Measurements from ENCODE around the gene PACS2.
"Not testable (repeated sequence)": the region's sequence is repeated elsewhere in the genome, so short reads cannot be mapped to it uniquely, and the experiment has no call there.

Gene PACS2

DNA sequence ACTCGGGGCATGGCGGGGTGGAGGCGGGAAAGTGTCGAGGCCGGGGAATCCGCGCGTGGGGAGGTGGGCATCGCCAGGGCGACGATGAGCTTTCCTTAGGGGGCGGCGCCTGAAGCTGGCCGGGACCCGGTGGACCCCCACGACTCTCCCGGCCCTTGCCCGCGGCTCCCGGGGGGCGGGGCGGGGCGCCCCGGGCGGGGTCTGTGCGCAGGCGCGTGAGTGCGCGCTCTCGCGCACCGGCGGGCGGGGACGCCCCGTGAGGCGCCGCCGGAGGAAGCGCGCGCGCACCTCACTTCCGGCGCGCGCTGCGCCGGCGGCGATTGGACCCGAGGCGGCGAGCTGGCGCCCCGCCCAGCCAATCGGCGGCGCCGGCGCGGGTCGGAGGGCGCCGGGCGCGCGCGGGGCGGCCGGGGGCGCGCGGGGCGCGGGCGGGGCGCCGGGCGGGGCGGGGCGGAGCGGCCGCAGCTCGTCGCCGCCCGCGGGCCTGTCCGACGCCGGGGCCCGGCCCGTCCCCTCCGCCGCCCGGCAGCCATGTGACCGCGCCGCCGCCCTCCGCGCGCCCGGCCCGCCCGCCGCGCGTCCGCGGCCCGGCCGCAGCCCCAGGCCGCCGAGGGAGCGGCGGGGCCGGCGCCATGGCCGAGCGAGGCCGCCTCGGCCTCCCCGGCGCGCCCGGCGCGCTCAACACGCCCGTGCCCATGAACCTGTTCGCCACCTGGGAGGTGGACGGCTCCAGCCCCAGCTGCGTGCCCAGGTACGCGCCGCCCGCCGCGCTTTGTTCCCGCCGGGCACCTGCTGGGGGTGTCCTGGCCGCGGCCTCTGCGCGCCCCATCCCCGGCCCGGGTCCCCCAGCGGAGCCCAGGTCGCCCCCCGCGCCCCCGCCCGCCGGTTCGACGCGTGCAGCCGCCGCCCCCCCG lies at the start of gene PACS2:
TSS of gene PACS2 (plus strand) at position 462 of the 914 bp plus-strand sequence. CDS start at position 633, 171 bp downstream.
- DNase-seq = peak; percentile 68

DNA sequence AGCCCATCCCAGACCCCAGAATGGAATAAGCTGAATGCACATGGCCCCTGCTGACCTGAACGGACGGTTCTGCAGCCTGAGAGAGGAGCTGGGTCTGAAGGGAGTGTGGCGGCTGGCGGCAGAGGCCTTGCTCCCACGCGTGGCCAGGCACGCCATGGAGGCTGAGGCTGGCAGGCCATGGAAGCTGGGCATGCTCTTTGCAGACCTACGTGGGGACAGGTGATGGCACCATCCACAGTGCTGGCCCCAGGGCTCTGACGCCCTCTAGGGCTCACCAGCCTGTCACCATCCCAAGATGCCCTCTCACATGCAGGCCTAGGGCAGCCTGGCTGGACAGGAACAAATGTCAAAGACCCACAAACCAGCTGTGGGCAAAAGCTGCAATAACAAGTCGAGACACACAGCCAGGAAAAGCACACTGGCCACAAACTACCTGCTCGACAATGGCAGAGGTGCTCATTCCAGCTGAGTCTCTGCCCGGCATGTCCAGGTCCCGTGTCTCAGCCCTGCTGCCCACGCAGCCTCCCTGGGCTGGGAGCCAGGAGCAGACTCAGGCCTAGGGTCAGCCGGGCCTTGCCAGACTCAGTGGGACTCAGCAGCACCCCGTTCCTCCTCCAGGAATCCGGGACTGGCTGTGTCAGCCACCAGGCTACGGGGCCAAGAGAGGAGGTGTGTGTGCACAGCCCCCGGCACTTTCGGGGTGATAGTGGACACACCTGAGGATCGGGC lies 46.6 kb upstream of the PACS2 start:
- DNase-seq = no peak

GRCh38 chr14:105268736-105269354 lies 45.7 kb upstream of the PACS2 start:
- no peak for DNase-seq

GRCh38 chr14:105269405-105269804 lies 45.1 kb upstream of the PACS2 start:
- DNase-seq = no peak

DNA sequence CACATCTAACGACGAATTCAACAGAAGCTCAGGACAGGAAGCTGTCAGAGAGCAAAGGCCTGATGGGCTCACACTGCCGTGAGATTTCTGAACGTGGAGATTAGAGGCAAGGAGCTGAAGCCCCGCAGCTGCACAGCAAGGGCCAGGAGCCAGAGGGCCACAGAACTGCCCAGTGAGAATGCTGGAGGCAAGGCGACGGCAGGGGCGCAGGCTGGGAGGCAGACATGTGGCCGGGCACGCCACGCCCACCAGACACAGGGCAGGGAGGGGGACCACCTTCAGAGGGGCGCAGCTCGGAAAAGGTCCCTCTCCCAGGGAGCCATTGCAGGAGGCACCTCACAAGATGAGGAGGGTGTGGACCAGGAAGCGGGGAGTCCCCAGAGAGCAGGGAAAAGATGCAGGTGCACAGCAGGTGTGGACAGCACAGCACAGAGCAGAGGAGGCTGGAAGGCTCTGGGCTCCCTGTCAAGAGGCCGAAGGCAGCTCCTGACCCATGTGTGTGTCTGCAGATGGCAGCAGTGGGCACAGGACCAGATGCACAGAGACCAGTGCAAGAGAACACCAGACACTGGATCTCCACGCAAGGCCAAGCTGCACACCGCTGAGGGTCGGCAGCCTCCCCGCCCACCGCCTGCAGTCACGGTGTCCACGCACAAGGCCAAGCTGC lies 43.2 kb upstream of the PACS2 start:
- no peak for DNase-seq

DNA sequence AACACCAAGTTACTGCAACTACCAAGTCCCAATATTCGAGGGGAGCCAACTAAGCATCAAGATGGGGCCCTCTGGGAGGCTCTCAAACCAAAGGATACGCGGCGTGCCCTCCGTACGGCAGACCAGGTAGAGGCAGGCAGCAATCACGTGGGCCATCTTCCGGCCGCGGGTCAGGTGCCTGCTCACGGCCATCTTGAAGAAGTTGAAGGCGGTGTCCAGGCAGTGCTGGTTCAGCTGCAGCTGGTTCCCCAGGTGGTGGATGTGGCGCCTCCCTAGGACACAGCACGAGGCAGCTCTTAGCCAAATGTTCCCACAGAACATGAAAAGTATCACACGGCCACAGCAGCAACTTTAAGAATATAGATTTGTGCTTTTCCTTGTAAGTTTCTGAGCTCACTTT lies 41.9 kb upstream of the PACS2 start:
- no peak for DNase-seq

- no peak for DNase-seq
Observed at GRCh38 chr14:105273062-105273461, 41.5 kb upstream of the PACS2 start.

GRCh38 chr14:105274637-105275036 lies 39.9 kb upstream of the PACS2 start:
- DNase-seq = no peak

- DNase-seq = no peak
Observed at GRCh38 chr14:105275267-105275946, 39.1 kb upstream of the PACS2 start.

DNA sequence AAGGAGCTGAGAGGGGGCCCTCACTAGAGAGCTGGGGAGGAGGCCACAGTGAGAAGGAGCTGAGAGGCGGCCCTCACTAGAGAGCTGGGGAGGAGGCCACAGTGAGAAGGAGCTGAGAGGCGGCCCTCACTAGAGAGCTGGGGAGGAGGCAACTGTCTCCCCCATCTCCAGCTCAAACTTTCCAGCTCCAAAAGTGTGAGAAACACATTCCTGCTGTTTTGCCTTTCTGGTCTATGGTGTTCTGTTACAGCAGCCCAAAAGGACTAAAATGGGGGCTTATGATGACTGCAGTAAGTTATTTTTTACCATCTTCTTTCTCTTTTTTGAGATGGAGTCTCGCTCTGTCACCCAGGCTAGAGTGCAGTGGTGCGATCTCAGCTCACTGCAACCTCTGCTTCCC lies 37.1 kb upstream of the PACS2 start:
- not testable (repeated sequence) for DNase-seq

DNA sequence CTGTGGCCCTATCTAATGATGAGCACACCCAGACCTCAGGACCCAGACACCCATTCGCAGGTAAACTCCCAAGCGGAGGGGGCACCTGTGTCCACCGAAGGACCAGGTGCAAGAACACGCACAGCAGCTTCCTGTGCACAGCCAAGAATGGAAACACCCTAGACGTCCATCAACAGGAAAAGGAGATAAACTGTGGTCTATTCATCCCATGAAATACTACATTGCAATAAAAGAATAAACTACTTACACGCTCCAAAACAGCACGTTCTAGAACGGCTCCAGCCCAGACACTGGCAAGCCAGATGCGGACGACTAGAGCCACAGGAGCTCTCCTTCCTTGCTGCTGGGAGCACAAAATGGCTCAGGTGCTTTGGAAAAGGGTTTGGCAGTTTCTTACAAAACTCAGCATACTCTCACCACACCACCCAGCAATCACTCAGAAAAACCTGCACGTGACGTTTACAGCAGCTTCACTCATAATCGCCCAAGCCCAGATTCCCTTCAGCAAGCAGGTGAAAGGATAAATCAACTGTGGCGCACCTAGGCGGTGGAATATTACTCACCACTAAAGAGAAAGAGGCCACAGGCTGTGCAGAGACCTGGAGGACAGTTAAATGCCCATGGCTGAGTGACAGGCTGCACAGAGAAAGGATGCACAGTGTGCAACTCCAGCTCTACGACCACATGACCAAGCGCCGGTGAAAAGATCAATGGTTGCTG lies 34.7 kb upstream of the PACS2 start:
- DNase-seq = no peak

DNA sequence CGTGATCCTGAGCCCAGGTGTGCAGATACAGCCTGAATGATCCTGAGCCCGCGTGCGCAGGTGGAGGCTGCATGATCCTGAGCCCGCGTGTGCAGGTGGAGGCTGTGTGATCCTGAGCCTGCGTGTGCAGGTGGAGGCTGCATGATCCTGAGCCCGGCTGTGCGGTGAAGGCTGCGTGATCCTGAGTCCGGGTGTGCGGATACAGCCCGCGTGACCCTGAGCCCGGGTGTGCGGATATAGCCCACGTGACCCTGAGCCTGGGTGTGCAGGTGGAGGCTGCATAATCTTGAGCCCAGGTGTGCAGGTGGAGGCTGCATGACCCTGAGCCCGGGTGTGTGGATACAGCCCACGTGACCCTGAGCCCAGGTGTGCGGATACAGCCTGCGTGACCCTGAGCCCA lies 34.0 kb upstream of the PACS2 start:
- DNase-seq = no peak

DNA sequence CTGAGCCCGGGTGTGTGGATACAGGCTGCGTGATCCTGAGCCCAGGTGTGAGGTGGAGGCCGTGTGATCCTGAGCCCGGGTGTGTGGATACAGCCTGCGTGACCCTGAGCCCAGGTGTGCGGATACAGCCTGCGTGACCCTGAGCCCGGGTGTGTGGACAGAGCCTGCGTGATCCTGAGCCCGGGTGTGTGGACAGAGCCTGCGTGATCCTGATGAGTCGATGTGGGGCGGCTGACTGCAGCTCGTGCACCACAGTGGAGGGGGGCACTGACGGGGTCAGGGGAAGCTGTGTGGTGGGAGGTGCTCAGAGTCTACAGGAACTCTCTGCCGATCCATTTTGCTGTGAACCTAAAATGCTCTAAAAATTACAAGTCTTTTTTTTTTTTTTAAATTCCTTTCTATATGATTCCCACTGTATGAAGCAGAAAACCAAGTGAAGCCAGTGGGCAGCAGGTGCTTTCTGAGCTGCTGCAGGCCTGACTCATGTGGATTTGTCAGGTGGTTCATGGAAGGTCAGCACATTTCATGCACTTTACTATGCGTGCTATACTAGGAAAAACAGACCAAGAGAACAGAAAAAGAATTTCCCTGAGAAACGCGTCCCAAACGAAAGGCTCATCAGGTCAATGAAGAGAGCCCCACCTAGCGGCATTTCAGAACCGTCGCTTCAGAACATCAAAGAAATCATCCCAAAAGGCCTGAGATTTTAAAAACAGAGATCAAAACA lies 33.0 kb upstream of the PACS2 start:
- DNase-seq = no peak

DNA sequence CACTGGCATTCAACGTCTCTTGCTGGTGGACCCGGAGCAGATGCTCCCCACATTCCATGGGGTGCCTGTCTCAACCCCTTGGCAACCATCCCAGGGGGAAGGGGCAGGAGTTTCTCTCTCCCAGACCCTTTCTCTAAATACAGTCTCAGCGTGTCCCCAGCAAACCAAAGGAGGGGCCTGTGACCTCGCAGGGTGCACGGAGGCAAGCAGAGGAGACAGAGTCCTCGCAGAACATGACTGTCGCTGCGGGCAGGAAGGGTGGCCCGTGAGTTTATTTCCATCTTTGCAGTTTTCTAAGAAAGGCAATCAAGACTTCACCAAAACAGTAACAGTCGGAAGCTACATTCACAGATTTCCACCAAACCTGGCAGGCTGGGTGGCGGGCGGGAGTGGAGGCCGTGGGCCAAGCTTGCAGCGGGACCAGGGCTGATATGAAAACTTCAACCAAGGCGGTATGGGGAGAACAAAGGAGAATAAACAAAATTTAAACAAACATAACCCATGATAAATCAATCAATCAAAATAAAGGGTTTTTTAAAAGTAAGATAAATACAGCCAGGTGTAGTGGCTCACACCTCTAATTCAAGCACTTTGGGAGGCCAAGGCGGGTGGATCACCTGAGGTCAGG lies 32.3 kb upstream of the PACS2 start:
- DNase-seq = no peak

DNA sequence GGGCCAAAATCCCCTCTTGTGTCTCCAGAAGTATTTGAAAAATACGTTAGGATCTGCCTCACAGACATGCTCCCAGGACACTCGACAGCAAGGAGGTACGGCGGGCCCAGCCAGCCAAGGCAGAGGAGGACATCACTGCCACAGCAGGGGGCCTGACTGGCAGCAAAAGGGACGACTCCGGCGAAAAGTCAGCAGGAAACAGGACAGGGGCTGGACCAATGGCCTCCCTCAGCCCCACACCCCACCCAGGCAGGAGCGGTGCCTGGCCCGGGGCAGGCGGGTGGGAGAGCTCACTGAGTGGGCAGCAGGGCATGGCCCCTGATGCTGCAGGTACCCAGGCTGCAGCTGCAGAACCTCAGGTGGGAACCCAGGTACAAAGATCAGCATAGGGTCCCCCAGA lies 31.5 kb upstream of the PACS2 start:
- DNase-seq = no peak

DNA sequence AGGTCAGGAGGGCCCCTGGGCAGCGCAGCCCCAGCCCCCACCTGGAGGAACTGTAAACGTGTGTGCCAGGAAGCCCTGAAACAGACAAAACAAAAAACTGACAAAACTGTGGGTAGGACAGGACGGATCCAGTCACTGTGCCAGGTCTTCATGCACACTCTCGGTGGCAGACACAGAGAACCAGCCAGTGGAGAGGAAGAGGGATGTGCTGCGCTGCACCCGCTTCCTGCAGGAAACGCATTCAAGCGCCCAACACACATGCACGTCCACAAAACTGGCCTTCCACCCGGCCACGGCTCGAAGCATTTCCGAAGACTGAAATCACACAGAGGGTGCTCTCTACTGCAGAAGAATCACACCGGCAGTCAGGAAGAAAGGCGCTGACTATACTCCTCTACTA lies 30.6 kb upstream of the PACS2 start:
- no peak for DNase-seq

DNA sequence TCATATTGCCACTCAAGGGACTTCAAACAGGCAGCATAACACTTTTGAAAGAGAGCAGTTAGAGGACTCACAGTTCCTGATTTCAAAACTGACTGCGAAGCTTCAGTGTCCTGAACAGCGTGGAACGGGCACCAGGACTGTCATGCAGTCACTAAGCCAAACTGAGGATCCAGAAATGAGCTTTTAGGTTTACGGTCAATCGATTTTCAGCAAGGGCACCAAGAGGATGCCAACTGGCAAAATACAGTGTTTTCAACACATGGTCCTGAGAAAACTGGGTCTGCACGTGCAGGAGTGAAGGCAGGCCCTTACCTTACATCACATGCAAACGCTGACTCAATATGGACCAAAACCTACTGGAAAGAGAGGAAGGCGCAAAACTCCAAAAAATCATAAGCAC lies 29.4 kb upstream of the PACS2 start:
- no peak for DNase-seq

DNA sequence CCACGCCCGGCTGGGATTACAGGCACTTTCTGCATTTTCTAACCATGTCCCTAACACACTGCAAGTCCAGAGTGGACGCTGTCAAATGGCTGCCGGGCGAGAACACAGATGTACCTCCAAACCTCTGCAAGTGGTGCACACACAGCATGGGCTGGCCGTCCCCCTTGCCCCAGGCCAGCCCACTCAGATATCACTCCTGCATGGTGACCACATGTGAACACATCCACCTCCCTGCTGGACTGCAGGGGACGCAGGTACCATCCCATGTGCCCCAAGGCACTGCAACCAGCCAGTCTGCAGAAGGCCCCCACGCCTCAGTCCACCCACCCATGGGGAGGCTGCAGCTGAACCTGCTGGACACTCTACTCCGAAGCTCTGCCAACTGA lies 27.8 kb upstream of the PACS2 start:
- DNase-seq = no peak

DNA sequence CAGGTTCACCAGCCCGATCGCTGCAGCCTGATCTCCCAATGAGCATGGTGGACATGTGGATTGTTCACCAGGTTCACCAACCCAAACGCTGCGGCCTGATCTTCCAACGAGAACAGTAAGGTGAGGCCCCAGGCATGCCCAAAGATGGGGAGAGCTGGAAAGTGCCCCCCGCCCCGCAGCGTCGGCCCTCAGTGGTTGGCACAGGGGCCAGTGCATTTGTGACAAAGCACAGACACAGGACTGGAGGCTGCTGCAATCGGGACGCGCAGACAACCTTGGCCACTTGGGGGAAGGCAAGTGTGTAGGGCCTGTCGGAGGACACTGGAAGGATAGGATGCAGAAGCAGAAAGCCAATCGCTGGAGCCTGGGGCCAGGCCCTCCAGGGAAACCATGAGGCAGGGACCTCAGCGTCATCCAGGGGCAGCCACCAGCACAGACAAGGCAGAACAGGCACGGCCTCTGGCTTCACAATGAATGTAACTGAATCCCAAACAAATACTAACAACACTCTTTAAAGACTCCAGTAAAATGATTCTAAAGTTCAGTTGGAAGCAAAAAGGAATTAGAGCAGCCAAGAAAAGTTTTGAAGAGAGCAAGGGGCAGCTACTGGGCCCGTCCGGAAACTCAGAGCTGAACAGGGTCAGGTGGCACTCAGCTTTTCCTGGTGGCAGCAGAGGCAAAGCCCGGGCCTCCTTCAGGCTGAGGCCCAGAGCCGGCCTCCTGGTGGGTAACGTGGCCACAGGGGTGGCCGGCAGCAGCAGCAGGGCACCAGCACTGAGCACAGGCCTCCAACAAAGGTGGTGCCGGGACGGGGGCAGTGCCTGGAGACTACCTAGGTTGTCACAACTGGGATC lies 27.1 kb upstream of the PACS2 start:
- DNase-seq = no peak

DNA sequence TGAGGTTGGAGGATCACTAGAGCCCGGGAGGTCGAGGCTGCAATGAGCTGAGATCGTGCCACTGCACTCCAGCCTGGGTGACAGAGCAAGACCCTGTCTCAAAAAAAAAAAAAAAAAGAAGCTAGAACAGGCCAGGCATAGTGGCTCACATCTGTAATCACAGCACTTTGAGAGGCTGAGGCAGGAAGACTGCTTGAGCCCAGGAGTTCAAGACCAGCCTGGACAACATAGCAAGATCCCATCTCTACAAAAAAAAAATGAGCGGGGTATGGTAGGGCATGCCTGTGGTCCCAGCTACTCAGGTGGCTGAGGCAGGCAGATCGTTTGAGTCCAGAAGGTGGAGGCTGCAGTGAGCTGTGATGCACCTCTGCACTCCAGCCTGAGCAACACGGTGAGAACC lies 25.6 kb upstream of the PACS2 start:
- DNase-seq = not testable (repeated sequence)
